Smooth muscle cell (in vitro differentiated cells): Measurements from ENCODE around the gene APBA3. TPM values are rescaled to one million over a fixed set of nuclear protein-coding genes. Genes with fewer than 3 reads are reported as not detected.

ENCODE experiments used
- DNase-seq: peaks from one replicate; lab custom pipeline; 2025; ENCODE audit not compliant: unreplicated experiment; lab: John Stamatoyannopoulos, UW
- H2AFZ ChIP-seq: fragments of 200-600 bp; sonication (generic); 2 replicates; pipeline ENCODE4 v1.6.0; 2016; ENCODE audit warnings: antibody characterized with exemption, low read depth, mild to moderate bottlenecking
- H3F3A ChIP-seq: fragments of 200-600 bp; sonication (generic); 2 replicates; pipeline ENCODE4 v1.6.0; 2017; ENCODE audit warnings: antibody characterized with exemption, low read depth
- H3K27ac ChIP-seq: fragments of 200-600 bp; sonication (generic); 2 replicates; pipeline ENCODE4 v1.5.1; 2016; ENCODE audit warnings: low read depth, mild to moderate bottlenecking
- H3K27me3 ChIP-seq: fragments of 200-600 bp; sonication (generic); 2 replicates; pipeline ENCODE4 v1.6.1; 2016; ENCODE audit warnings: low read depth, mild to moderate bottlenecking
- H3K36me3 ChIP-seq: fragments of 200-600 bp; sonication (generic); 2 replicates; pipeline ENCODE4 v1.5.1; 2016; ENCODE audit warnings: low read depth
- H3K4me1 ChIP-seq: fragments of 200-600 bp; sonication (generic); 2 replicates; pipeline ENCODE4 v1.5.1; 2016; ENCODE audit warnings: low read depth
- H3K4me2 ChIP-seq: fragments of 200-600 bp; sonication (generic); 2 replicates; pipeline ENCODE4 v1.6.0; 2016; ENCODE audit warnings: mild to moderate bottlenecking
- H3K4me3 ChIP-seq: fragments of 200-600 bp; sonication (generic); 2 replicates; pipeline ENCODE4 v1.5.1; 2016; ENCODE audit warnings: mild to moderate bottlenecking
- H3K79me2 ChIP-seq: fragments of 200-600 bp; sonication (generic); 2 replicates; pipeline ENCODE4 v1.6.0; 2016; ENCODE audit warnings: low read depth, mild to moderate bottlenecking
- H3K9ac ChIP-seq: fragments of 200-600 bp; sonication (generic); 2 replicates; pipeline ENCODE4 v1.6.0; 2016; ENCODE audit warnings: low read depth
- H3K9me3 ChIP-seq: fragments of 200-600 bp; sonication (generic); replicated peaks from 2 replicates; pipeline ENCODE4 v1.5.1; 2016; ENCODE audit warnings: low read depth
- H4K20me1 ChIP-seq: fragments of 200-600 bp; sonication (generic); 2 replicates; pipeline ENCODE4 v1.6.0; 2016; ENCODE audit warnings: low read depth
- CTCF ChIP-seq: fragments of 200-600 bp; sonication (generic); IDR thresholded peaks from 2 replicates; pipeline ENCODE4 v1.5.1; 2017; ENCODE audit warnings: borderline replicate concordance, mild to moderate bottlenecking, antibody characterized with exemption; ENCODE audit not compliant: insufficient read depth, poor library complexity, severe bottlenecking
- WGBS: methylation state at CpG from one replicate; pipeline ENCODE4 v1.1.7; 2016; ENCODE audit warnings: low lambda C conversion rate; 5-methylcytosine and 5-hydroxymethylcytosine counted together
- polyA plus RNA-seq: library from polyadenylated mRNA; unstranded; fragments of >200 nt; fragmentation: Nextera tagmentation; extraction: Ambion mirVana; gene quantifications from 2 replicates; pipeline ENCODE4 v1.2.1, GENCODE V29; 2016
- total RNA-seq: library from RNA; depleted of rRNA; stranded (reverse); fragments of >200 nt; gene quantifications from 2 replicates; pipeline ENCODE4 v1.2.3, GENCODE V29; 2014

APBA3 gene
- total and polyA plus RNA-seq, 2 experiments from 2014 or later = 16.1 to 27.9 TPM

GRCh38 chr19:3770136-3770999 lies 8.9 kb upstream of the APBA3 start:
- Histone ChIP-seq H3K4me3 (no peak overlapping the region), H3K9me3 (no peaks in the 10 kb centered on the region), H3K27ac (no peak overlapping the region), H3K36me3 (no peaks in the 10 kb centered on the region), H3K9ac (no peak overlapping the region), H3K27me3 (no peaks in the 10 kb centered on the region), H3K4me2 (no peak overlapping the region), H3K79me2 (no peaks in the 10 kb centered on the region), H3K4me1 (no peaks in the 10 kb centered on the region), H4K20me1 (no peaks in the 10 kb centered on the region), H3F3A (no peaks in the 10 kb centered on the region), H2AFZ (no peak overlapping the region)
- no peak for TF ChIP-seq CTCF
- DNase-seq = no peak
- 90% methylated on average over 50 of the region's 53 CpGs for WGBS

GRCh38 chr19:3769494-3769893 lies 8.0 kb upstream of the APBA3 start:
- no peaks in the 10 kb centered on the region for H3K27me3 ChIP-seq
- H3K9me3 ChIP-seq = no peaks in the 10 kb centered on the region
- H3F3A ChIP-seq = no peaks in the 10 kb centered on the region
- no peaks in the 10 kb centered on the region for H3K79me2 ChIP-seq
- no peak for DNase-seq
- no peak overlapping the region for H3K4me3 ChIP-seq
- H3K27ac ChIP-seq = no peak overlapping the region
- H2AFZ ChIP-seq = no peak overlapping the region
- no peak overlapping the region for H3K4me2 ChIP-seq
- no peaks in the 10 kb centered on the region for H3K36me3 ChIP-seq
- no peak for TF ChIP-seq CTCF
- H3K4me1 ChIP-seq = no peaks in the 10 kb centered on the region
- H3K9ac ChIP-seq = no peak overlapping the region
- WGBS = 92% methylated on average over 17 of the region's 17 CpGs
- H4K20me1 ChIP-seq = no peaks in the 10 kb centered on the region

GRCh38 chr19:3768748-3769099 lies 7.2 kb upstream of the APBA3 start:
- H3K9ac ChIP-seq = no peak overlapping the region
- H2AFZ ChIP-seq = no peak overlapping the region
- H3K4me2 ChIP-seq = no peak overlapping the region
- H3K36me3 ChIP-seq = no peaks in the 10 kb centered on the region
- H3K27me3 ChIP-seq = no peaks in the 10 kb centered on the region
- TF ChIP-seq CTCF = no peak
- DNase-seq = no peak
- no peaks in the 10 kb centered on the region for H3K4me1 ChIP-seq
- H4K20me1 ChIP-seq = no peaks in the 10 kb centered on the region
- no peaks in the 10 kb centered on the region for H3F3A ChIP-seq
- no peaks in the 10 kb centered on the region for H3K79me2 ChIP-seq
- no peaks in the 10 kb centered on the region for H3K9me3 ChIP-seq
- H3K4me3 ChIP-seq = no peak overlapping the region
- H3K27ac ChIP-seq = no peak overlapping the region
- WGBS = 94% methylated on average over 7 of the region's 7 CpGs
